SK-N-SH treated with all-trans-retinoic acid at 6 μM for 48 hours (cell line): Measurements from ENCODE around the gene GCGR.
A peak's percentile ranks its signal among the peaks of the same experiment; 100 is the strongest.

Experiments
- ATAC-seq: fragments of 200-7000 bp; cut with Tn5 transposase; 3 replicates; pipeline ENCODE4 v1.9.1; 2020; ENCODE audit warnings: mild to moderate bottlenecking, moderate library complexity
- BACH2 ChIP-seq: fragments of 250-450 bp; sonication (Bioruptor Pico); IDR thresholded peaks from 2 replicates; pipeline ENCODE4 v1.9.0; 2021; ENCODE audit warnings: mild to moderate bottlenecking, borderline replicate concordance
- CSDC2 ChIP-seq: fragments of 250-450 bp; sonication (Bioruptor Pico); IDR thresholded peaks from 2 replicates; pipeline ENCODE4 v1.5.0; 2020; ENCODE audit warnings: mild to moderate bottlenecking, moderate library complexity
- CSRNP3 ChIP-seq: fragments of 250-450 bp; sonication (Bioruptor Pico); IDR thresholded peaks from 2 replicates; pipeline ENCODE4 v1.5.1; 2021; ENCODE audit warnings: mild to moderate bottlenecking, moderate library complexity
- ESRRG ChIP-seq: fragments of 250-450 bp; sonication (Bioruptor Pico); IDR thresholded peaks from 2 replicates; pipeline ENCODE4 v1.6.1; 2021; ENCODE audit warnings: mild to moderate bottlenecking
- GLIS3 ChIP-seq: fragments of 250-450 bp; sonication (Bioruptor Pico); IDR thresholded peaks from 2 replicates; pipeline ENCODE4 v1.5.0; 2020; ENCODE audit warnings: mild to moderate bottlenecking, moderate library complexity
- ISL1 ChIP-seq: fragments of 250-450 bp; sonication (Bioruptor Pico); IDR thresholded peaks from 2 replicates; pipeline ENCODE4 v2.1.2; 2022; ENCODE audit warnings: mild to moderate bottlenecking, moderate library complexity
- PPARA ChIP-seq: fragments of 250-450 bp; sonication (Bioruptor Pico); IDR thresholded peaks from 2 replicates; pipeline ENCODE4 v1.5.0; 2020; ENCODE audit warnings: mild to moderate bottlenecking, borderline replicate concordance
- RARB ChIP-seq: fragments of 250-450 bp; sonication (Bioruptor Pico); IDR thresholded peaks from 2 replicates; pipeline ENCODE4 v1.8.0; 2021; ENCODE audit warnings: mild to moderate bottlenecking, moderate library complexity
- SNAI2 ChIP-seq: fragments of 250-450 bp; sonication (Bioruptor Pico); IDR thresholded peaks from 2 replicates; pipeline ENCODE4 v1.5.0; 2020; ENCODE audit warnings: mild to moderate bottlenecking, moderate library complexity
- TCF4 ChIP-seq: fragments of 250-450 bp; sonication (Bioruptor Pico); IDR thresholded peaks from 2 replicates; pipeline ENCODE4 v1.8.0; 2021; ENCODE audit warnings: mild to moderate bottlenecking, moderate library complexity, borderline replicate concordance
- TOX ChIP-seq: fragments of 250-450 bp; sonication (Bioruptor Pico); IDR thresholded peaks from 2 replicates; pipeline ENCODE4 v1.8.0; 2021; ENCODE audit warnings: mild to moderate bottlenecking, moderate library complexity, borderline replicate concordance
- TSHZ2 ChIP-seq: fragments of 250-450 bp; sonication (Bioruptor Pico); IDR thresholded peaks from 2 replicates; pipeline ENCODE4 v1.5.0; 2020; ENCODE audit warnings: mild to moderate bottlenecking, moderate library complexity
- ZC3H10 ChIP-seq: fragments of 250-450 bp; sonication (Bioruptor Pico); IDR thresholded peaks from 2 replicates; pipeline ENCODE4 v1.5.1; 2021; ENCODE audit warnings: mild to moderate bottlenecking, moderate library complexity
- ZFP3 ChIP-seq: fragments of 250-450 bp; sonication (Bioruptor Pico); IDR thresholded peaks from 2 replicates; pipeline ENCODE4 v1.5.0; 2020; ENCODE audit warnings: mild to moderate bottlenecking, moderate library complexity
- ZFP30 ChIP-seq: fragments of 450-650 bp; formaldehyde crosslinking; IDR thresholded peaks from 2 replicates; pipeline ENCODE4 v1.5.0; 2022; ENCODE audit warnings: mild to moderate bottlenecking, moderate library complexity
- ZNF70 ChIP-seq: fragments of 450-650 bp; formaldehyde crosslinking; IDR thresholded peaks from 2 replicates; pipeline ENCODE4 v1.5.0; 2020; ENCODE audit warnings: mild to moderate bottlenecking, moderate library complexity
- ZNF8 ChIP-seq: fragments of 450-650 bp; formaldehyde crosslinking; IDR thresholded peaks from 2 replicates; pipeline ENCODE4 v1.5.0; 2020; ENCODE audit warnings: mild to moderate bottlenecking, moderate library complexity
- TF ChIP-seq, protein P1 (sequence below): fragments of 250-450 bp; sonication (Bioruptor Pico); IDR thresholded peaks from 2 replicates; pipeline ENCODE4 v1.8.0; 2020; ENCODE audit warnings: mild to moderate bottlenecking, moderate library complexity, borderline replicate concordance
- TF ChIP-seq, protein P2 (sequence below): fragments of 250-450 bp; sonication (Bioruptor Pico); IDR thresholded peaks from 2 replicates; pipeline ENCODE4 v1.5.1; 2020; ENCODE audit warnings: low read depth, mild to moderate bottlenecking, moderate library complexity
- TF ChIP-seq, protein P3 (sequence below): fragments of 250-450 bp; sonication (Bioruptor Pico); IDR thresholded peaks from 2 replicates; pipeline ENCODE4 v1.8.0; 2021; ENCODE audit warnings: low read depth, mild to moderate bottlenecking, moderate library complexity, borderline replicate concordance

The GCGR gene

GRCh38 chr17:81807210-81807719 is 3.3 kb downstream of the GCGR start:
- peak; percentile 8 for ATAC-seq
- TF ChIP-seq BACH2 (CRISPR knock-in tag) (no peak), TOX (CRISPR knock-in tag) (no peak), ESRRG (CRISPR knock-in tag) (no peak), TSHZ2 (CRISPR knock-in tag) (no peak), ZNF8 (CRISPR knock-in tag) (no peak), CSDC2 (CRISPR knock-in tag) (no peak), CSRNP3 (CRISPR knock-in tag) (no peak), ISL1 (CRISPR knock-in tag) (no peak), TCF4 (CRISPR knock-in tag) (no peak), GLIS3 (CRISPR knock-in tag) (no peak), RARB (CRISPR knock-in tag) (no peak), SNAI2 (CRISPR knock-in tag) (no peak), ZNF70 (CRISPR knock-in tag) (no peak), ZC3H10 (no peak), PPARA (CRISPR knock-in tag) (no peak), ZFP3 (CRISPR knock-in tag) (no peak), ZFP30 (no peak)
- TF ChIP-seq, protein P1, sequence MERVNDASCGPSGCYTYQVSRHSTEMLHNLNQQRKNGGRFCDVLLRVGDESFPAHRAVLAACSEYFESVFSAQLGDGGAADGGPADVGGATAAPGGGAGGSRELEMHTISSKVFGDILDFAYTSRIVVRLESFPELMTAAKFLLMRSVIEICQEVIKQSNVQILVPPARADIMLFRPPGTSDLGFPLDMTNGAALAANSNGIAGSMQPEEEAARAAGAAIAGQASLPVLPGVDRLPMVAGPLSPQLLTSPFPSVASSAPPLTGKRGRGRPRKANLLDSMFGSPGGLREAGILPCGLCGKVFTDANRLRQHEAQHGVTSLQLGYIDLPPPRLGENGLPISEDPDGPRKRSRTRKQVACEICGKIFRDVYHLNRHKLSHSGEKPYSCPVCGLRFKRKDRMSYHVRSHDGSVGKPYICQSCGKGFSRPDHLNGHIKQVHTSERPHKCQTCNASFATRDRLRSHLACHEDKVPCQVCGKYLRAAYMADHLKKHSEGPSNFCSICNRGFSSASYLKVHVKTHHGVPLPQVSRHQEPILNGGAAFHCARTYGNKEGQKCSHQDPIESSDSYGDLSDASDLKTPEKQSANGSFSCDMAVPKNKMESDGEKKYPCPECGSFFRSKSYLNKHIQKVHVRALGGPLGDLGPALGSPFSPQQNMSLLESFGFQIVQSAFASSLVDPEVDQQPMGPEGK (CRISPR knock-in tag) = no peak
- TF ChIP-seq, protein P2, sequence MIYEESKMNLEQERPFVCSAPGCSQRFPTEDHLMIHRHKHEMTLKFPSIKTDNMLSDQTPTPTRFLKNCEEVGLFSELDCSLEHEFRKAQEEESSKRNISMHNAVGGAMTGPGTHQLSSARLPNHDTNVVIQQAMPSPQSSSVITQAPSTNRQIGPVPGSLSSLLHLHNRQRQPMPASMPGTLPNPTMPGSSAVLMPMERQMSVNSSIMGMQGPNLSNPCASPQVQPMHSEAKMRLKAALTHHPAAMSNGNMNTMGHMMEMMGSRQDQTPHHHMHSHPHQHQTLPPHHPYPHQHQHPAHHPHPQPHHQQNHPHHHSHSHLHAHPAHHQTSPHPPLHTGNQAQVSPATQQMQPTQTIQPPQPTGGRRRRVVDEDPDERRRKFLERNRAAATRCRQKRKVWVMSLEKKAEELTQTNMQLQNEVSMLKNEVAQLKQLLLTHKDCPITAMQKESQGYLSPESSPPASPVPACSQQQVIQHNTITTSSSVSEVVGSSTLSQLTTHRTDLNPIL = no peak
- TF ChIP-seq, protein P3, sequence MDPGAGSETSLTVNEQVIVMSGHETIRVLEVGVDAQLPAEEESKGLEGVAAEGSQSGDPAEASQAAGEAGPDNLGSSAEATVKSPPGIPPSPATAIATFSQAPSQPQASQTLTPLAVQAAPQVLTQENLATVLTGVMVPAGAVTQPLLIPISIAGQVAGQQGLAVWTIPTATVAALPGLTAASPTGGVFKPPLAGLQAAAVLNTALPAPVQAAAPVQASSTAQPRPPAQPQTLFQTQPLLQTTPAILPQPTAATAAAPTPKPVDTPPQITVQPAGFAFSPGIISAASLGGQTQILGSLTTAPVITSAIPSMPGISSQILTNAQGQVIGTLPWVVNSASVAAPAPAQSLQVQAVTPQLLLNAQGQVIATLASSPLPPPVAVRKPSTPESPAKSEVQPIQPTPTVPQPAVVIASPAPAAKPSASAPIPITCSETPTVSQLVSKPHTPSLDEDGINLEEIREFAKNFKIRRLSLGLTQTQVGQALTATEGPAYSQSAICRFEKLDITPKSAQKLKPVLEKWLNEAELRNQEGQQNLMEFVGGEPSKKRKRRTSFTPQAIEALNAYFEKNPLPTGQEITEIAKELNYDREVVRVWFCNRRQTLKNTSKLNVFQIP = no peak

- ATAC-seq = peak; percentile 5; the same call in 2 of the 3 replicates
- TF ChIP-seq ZFP30 = no peak
- TF ChIP-seq, protein P1 (CRISPR knock-in tag) = no peak
- TF ChIP-seq CSRNP3 (CRISPR knock-in tag) = no peak
- TF ChIP-seq, protein P2 = no peak
- TF ChIP-seq ISL1 (CRISPR knock-in tag) = no peak
- TF ChIP-seq TOX (CRISPR knock-in tag) = no peak
- TF ChIP-seq, protein P3 = no peak
- no peak for TF ChIP-seq TSHZ2 (CRISPR knock-in tag)
- no peak for TF ChIP-seq GLIS3 (CRISPR knock-in tag)
Observed at GRCh38 chr17:81807839-81808238, 3.9 kb downstream of the GCGR start.
